Stimulated activated CD4-positive, alpha-beta T cell treated with anti-CD3 and anti-CD28 coated beads, Interleukin-12 subunit alpha, Interleukin-12 subunit beta, amount 100 ng/mL, for 4 hours (primary cell): Measurements from ENCODE around the gene EFNA1.
"Not testable (repeated sequence)": the region's sequence is repeated elsewhere in the genome, so short reads cannot be mapped to it uniquely, and the experiment has no call there.

Source experiments
- DNase-seq: peaks from one replicate; pipeline ENCODE4 v3.0.0-alpha.2; 2020

EFNA1 gene

DNA sequence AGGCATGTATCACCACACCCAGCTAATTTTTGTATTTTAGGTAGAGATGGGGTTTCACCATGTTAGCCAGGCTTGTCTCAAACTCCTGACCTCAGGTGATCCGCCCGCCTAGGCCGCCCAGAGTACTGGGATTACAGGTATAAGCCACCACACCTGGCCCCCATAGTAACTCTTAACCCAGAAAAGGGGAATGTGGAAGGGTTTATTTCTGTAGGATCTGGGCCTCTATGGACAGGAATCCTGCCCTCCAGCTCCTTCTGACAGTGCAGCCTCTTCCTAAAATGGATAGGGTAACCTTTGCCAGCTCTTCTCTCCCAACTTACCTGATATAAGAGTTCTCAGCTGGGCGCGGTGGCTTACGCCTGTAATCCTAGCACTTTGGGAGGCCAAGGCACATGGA lies 35.0 kb downstream of the EFNA1 start:
- not testable (repeated sequence) for DNase-seq

- not testable (repeated sequence) for DNase-seq
These were observed 36.1 kb downstream of the EFNA1 start for GRCh38 chr1:155163785-155164184.

DNA sequence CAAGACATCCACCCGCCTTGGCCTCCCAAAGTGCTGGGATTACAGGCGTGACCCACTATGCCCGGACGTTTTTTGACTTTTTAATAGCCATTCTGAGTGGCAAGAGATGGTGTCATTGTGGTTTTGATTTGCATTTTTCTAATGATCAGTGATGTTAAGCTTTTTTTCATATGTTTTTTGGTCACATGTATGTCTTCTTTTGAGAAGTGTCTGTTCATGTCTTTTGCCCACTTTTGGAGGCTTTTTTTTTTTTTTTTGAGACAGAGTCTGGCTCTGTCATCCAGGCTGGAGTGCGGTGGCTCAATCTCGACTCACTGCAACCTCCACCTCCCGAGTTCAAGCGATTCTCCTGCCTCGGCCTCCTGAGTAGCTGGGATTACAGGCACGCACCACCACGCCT lies 36.9 kb downstream of the EFNA1 start:
- not testable (repeated sequence) for DNase-seq

DNA sequence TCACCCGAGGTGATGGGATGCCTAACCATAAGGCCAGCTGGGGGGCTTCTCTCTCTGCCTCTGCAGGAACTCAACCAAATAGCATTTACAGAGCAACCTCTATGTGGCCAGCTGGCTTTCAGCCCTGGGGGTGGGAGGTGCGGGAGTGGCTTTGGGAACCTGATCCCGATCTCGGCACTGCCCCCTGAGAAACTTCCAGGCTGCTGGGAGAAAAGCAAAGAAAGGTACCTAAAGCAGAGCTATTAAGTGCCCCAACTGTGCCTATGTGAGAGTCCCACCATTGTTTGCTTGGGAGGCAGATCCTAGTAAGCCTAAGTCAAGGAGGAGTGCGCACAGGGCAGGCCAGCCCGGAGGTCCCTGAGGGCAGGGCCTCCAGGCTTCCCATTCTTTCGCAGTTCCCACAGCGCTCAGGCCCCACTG lies 38.4 kb downstream of the EFNA1 start:
- DNase-seq: no peak

GRCh38 chr1:155166471-155167165 lies 38.9 kb downstream of the EFNA1 start:
- DNase-seq: no peak

- peak; percentile 85 for DNase-seq
These were observed 39.8 kb downstream of the EFNA1 start for GRCh38 chr1:155167166-155168104.

DNA sequence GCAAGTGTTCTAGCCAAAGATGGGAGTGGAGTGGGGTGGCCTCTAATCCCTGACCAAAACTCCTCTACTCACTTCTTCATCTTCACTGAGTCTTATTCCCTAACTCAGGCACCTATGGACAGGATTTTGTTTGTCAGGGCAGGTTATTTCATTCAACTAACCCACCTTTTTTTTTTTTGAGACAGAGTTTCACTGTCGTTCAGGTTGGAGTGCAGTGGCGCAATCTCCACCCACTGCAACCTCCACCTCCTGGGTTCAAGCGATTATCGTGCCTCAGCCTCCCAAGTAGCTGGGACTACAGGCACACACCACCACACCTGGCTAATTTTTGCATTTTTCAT lies 40.4 kb downstream of the EFNA1 start:
- not testable (repeated sequence) for DNase-seq

GRCh38 chr1:155168456-155169210 lies 41.0 kb downstream of the EFNA1 start:
- DNase-seq: no peak

DNA sequence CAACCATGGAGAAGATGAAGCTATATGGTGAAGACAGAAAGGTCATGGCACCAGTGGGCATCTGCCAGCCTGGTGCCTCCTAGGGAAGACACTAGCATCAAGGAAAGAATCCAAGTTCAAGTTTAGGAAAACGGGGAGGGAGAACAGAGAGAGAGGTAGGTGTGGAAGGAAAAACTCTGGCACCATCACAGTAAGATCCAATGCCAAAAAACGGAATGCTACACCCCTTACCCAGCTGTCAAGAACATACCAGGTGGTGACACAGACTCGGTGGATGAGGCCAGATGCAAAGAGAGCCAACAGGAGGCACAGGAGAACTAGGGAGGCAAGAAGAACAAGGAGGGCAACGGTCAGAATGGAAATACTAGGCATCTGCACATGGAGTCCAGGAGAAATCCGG lies 41.9 kb downstream of the EFNA1 start:
- no peak for DNase-seq

DNA sequence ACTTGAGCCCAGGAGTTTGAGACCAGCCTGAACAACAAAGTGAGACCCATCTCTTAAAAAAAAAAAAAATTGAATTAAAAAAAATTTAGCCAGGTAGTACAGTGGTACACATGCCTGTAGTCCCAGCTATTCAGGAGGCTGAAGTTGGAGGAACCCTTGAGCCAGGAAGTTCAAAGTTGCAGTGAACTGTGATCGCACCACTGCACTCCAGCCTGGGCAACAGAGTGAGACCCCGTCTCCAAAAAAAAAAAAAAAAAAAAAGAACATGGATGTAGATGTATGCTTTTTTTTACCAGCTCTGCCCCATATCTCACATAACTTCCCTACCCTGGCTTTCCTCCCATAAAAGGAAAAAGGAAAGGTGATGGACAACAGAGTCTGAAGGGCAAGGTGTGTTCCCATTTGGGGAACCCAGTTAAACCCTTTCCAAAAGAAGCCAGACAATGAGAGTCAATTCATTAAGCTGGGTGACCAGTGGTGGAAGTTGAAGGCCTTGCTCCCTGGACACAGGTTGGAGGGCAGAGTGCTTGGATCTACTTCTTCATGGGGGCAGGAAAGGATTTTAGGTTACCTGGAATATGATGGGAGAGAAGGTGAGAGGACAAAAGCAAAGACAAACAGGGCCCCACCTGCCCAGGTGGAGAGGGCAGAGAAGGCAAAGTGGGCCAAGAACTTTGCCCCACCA lies 42.6 kb downstream of the EFNA1 start:
- no peak for DNase-seq

GRCh38 chr1:155170806-155171205 lies 43.1 kb downstream of the EFNA1 start:
- DNase-seq: no peak

DNA sequence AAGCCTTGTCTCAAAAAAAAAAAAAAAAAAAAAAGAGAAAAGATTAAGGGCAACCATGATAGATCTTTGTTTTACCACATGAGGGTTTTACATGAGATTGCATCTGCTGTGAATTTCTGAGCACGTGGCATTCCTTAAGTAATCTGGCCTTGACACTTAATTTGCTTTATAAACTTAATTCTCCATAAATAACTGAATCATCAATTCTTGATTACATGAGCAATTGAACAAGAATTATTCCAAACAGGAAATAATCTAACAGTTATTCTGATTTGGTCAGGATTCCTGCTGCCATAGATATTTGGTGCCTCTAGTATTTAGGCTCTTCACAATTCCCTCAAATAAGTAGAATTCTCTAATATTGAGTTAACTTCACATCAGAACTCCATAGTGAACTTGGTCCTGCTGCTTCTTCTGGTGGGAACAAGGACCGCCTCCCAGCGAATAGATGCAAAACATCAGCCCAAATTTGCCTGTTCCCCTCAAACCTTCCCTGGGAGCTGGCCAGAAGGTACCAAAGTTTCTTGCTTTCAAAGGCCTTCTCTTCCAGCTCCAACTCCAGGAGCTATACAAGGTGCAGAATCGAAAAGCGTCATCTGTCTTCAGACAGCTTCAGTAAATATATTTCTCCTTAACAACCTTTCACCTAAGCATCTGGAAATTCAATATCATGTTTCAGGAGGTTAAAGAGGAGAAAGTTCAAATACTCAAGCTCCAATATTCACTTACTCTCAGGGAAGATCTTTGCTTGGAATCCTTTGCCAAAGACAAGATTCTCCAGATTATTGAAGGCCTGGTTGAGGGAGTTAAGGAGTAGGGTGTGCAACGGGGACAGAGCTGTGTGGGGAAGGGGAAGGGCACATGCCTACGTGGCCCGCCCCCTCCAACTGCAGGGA lies 44.4 kb downstream of the EFNA1 start:
- no peak for DNase-seq

DNA sequence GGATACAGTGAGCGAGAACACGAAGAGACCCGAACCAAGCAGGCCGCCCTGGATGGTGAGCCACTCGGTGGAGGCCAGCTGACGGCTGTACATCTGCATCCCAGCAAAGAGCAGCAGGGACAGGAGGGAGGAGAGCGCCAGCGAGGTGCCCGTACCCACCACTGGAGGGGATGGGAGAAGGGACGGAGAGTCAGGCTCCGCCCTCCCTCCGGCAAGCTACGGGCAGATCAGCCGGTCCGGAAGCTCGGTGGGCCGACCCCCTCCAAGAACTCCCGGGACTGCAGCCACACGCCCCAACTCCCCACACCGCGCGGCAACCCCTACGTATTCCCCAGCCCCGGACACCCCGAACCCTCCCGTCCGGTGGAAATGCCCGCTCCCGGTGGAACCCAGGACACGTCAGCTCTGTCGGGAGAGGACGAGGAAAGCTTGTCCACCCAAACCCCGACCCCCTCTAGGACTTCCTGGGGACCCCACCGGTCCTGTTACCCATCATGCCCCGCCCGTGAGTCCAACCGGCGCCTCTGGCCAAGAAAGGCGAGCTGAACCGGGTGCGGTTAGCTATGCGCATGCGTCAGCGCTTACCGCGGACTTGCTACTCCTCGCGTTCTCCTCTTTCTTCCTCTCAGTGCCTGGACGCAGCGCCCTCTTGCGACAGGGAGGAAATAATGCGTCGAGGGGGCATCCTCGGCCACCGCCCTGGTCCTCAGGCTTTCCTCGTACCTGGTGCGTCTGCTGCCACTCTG lies 45.2 kb downstream of the EFNA1 start, which contains the start of gene KRTCAP2:
Gene KRTCAP2, minus strand, starts transcription at position 573 of the 746 bp plus-strand sequence. Its CDS starts 80 bp downstream, at position 493.
- DNase-seq: peak; percentile 92

DNA sequence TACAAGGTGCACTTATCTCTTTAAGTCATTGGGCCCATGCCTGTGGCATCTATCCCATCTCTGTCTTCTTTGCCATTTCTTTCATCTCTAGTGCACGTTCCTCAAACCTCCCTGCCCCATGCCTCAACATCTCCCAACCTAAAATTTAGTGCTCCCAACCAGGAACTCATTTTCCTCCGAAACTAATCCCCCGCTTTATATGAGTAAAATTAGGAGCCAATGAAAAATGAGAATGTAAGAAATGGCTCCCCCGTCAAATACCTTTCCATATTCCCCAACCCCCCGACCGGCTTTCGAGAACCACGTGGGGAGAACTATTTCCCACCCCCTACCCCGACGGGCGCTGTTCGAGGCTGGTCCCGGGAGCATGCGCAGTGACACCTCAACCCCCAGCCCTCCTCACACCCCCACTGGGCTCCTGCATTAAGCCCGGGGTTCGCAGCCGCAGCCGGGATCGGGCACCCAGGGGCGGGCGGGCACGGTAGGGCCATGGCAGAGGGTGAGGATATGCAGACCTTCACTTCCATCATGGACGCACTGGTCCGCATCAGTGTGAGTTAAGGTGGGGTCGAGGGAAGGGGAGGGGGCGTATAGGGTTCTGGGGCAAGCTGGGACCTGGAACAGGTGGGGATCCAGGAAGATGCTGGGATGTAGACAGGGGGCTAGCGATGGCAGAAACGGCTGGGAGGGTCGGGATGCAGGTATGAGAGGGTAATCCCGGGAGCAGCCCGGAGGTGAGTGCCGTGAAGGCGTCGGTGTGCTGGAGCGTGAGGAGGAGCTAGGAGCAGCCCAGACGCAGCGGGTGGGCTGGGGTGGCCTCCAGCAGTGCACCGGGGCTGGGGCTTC lies 46.0 kb downstream of the EFNA1 start, which contains the start of gene TRIM46:
Gene TRIM46, plus strand, starts transcription at position 372 of the 846 bp plus-strand sequence. Its CDS starts 118 bp downstream, at position 490.
- peak; percentile 72 for DNase-seq

GRCh38 chr1:155174324-155175280 lies 46.9 kb downstream of the EFNA1 start:
- peak; percentile 48 for DNase-seq

- DNase-seq: no peak
These were observed 47.7 kb downstream of the EFNA1 start for GRCh38 chr1:155175281-155175926.

GRCh38 chr1:155175927-155176371 lies 48.3 kb downstream of the EFNA1 start:
- DNase-seq: no peak
